ENCODE data around the gene GLIPR1L2.

GLIPR1L2 gene

DNA sequence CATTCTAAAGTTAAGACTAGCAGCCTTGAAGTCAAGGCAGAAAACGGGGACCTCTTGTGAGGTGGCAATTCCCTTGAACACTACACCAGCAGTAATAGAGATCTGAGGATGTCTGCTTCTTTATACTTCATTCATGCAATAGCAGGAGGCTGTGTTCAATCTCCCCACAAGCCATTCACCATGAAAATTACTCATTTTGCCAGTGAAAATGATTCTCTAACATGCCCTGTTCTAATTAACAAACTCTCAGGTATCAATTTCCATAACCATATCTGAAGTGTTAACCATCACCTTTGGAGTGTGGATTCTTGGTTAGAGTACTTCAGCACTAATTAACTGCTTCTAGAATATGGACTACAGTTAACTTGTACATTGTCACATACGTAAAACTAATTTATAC, 86.2 kb downstream of the GLIPR1L2 start:
- DNase-seq (ENCODE audit: low read depth, low spot score): no peak

DNA sequence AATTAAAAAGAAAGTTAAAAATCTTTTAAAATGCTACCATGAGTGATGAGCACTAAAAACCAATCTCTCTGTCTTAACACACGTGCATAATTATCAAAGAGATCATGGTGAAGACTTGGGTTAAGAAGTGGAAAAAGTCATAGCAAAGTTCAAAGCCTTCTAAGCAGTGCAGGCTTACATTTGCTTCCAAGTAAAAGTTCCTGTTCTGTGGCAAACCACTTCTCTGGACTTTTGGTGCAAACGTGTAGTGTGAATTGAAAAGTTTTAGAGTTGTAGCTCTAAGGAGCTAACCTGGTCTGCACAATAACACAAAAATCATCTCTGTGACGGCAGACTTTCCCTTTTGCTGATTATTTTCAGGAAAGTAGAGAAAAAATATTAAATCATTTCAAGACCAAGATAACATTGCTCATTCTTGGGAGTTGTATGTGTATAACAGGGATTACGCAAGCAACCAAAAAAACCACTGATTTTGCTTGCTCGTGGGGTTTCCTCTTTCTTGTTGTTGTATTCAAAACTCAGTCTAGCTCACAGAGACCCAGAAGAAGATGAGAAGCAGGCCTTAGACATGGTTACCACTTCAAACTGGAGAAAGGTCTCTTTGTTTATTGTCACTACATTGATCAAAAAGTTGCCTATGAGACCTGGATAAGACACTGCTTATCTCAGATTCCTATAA, 87.4 kb downstream of the GLIPR1L2 start:
- no peak for DNase-seq (ENCODE audit: low read depth, low spot score)

DNA sequence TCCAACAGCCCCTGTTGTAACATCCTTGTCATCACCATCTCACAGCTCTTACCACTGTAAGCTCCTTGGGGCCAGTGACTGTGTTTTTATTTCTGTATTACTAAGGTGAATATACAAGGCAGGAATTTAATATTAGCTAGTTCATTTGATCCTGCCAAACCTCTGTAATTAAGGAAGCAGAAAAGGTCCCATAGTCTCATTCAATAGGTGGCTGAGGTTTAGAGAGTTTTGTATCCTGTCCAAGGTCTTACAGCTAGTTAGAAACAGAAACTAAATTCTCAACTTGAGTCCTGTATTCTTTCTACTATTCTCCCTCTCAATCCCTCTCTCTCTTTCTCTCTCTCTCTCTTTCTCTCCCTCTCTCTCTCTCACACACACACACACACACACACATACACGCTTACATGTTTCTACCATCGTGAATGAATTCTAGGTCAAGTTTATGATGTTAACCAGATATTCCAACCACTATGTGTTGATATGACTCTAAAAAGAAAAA, 89.1 kb downstream of the GLIPR1L2 start:
- no peak for DNase-seq (ENCODE audit: low read depth, low spot score)

DNA sequence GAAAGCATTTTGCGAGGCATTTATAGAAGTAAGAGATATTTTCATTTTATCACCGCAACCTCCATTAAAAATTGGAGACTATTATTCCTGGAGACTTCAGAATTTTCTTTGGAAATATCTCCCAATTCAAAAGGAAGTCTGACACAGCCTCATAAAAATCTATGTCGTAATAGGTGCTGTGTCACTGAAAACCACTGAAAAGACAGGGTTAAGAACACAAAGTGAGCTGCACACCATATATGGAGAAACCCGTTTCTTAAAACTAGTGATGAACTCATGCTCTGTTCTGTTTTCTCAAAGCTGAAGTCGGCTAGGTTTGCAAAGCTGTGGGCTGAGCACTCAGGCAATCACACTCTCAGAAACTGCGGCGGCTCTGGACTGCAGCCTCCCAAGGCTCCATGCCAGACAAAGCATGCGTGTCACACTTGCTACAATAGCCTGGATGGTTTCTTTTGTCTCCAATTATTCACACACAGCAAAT, 89.6 kb downstream of the GLIPR1L2 start, which contains the start of gene GLIPR1:
GLIPR1 (plus strand) TSS at position 287 of the 481 bp plus-strand sequence; CDS start at position 413, 126 bp downstream.
- no peak for DNase-seq (ENCODE audit: low read depth, low spot score)

DNA sequence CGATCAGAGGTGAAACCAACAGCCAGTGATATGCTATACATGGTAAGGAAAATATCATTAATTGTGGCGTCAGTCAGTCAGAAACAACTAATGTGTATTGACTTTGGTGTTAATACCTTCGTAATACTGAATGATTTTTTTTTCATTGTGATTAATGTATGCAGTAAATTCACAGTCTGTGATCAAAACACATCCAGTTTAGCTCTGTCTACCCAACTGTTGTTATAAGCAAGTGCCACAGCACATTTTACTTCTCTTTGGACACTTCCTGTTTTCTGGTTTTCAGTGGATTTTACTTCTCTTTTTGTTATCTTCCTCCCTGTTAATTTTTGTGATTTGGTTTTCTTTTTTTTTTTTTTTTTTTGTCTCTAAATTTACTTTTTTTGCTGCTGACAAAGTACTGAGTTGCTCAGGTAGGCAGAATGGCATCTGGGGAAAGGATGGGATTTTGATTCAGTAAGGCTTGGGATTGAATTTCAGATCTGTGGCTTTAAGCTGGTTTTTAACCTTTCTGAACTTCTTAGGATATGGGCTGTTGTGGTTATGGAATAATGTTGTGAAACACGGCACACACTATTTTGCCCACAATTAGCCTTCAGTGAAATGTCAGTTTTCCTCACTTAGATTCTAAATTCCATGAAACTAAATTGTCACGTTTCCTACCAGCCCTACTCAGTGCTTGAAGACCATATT, 90.3 kb downstream of the GLIPR1L2 start:
- DNase-seq (ENCODE audit: low read depth, low spot score): no peak

DNA sequence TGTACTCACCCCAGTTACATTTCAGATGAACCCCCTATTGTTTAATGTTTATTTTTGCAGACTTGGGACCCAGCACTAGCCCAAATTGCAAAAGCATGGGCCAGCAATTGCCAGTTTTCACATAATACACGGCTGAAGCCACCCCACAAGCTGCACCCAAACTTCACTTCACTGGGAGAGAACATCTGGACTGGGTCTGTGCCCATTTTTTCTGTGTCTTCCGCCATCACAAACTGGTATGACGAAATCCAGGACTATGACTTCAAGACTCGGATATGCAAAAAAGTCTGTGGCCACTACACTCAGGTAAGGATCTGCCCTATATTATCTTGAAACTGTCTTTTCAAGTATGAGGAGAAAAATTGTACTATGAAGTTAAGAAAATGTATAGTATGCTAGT, 90.9 kb downstream of the GLIPR1L2 start:
- DNase-seq (ENCODE audit: low read depth, low spot score): no peak
